ENCODE measurements around the gene LTBP1. TPM values are rescaled to one million over a fixed set of nuclear protein-coding genes. Genes with fewer than 3 reads are reported as not detected.

The LTBP1 gene
- total RNA-seq, 1 donor from 2014 or later = 0.15 TPM

- intact Hi-C loops (cut with micrococcal nuclease) = no loop called here
Observed at GRCh38 chr2:33444967-33445366, 498.2 kb downstream of the LTBP1 start.

GRCh38 chr2:33448220-33448899 is 501.6 kb downstream of the LTBP1 start:
- intact Hi-C loops (cut with micrococcal nuclease) = no loop called here
